Loucy (cell line): ENCODE measurements around the gene MMGT1.

Experiments used
- EZH2phosphoT487 ChIP-seq: fragments of 200-600 bp; IDR thresholded peaks from 2 replicates; pipeline ENCODE4 v1.6.1; 2018; ENCODE audit warnings: antibody characterized with exemption, mild to moderate bottlenecking, moderate library complexity, borderline replicate concordance
- TF ChIP-seq, protein P1 (sequence below): fragments of 200-600 bp; sonication (generic); conservative IDR thresholded peaks from 2 replicates; pipeline ENCODE4 v1.5.1; 2014; ENCODE audit warnings: mild to moderate bottlenecking, antibody characterized with exemption, low read length

DNA sequence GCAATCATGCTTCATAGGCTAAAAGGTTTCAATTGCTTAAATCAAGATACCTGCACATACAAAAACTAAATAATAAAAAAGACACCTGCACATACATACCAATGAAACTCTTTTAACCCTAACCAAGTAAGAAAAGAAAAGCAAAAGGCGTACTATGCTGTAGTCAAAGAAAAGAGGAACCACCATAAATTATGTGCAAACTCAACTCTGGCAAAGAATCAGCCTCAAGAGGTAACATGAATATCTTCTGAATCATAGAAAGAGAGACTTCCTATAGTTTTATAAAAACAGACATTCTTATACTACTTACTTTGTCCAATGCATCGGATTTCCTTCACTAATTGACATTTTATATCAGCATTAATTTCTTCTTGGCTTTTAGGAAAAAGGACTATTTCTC, 29.3 kb downstream of the MMGT1 start:
- TF ChIP-seq, protein P1, sequence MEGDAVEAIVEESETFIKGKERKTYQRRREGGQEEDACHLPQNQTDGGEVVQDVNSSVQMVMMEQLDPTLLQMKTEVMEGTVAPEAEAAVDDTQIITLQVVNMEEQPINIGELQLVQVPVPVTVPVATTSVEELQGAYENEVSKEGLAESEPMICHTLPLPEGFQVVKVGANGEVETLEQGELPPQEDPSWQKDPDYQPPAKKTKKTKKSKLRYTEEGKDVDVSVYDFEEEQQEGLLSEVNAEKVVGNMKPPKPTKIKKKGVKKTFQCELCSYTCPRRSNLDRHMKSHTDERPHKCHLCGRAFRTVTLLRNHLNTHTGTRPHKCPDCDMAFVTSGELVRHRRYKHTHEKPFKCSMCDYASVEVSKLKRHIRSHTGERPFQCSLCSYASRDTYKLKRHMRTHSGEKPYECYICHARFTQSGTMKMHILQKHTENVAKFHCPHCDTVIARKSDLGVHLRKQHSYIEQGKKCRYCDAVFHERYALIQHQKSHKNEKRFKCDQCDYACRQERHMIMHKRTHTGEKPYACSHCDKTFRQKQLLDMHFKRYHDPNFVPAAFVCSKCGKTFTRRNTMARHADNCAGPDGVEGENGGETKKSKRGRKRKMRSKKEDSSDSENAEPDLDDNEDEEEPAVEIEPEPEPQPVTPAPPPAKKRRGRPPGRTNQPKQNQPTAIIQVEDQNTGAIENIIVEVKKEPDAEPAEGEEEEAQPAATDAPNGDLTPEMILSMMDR = no peak
- TF ChIP-seq EZH2phosphoT487 = no peak
